ENCODE results near the gene RPRD1B.
"Not testable (repeated sequence)": the region's sequence is repeated elsewhere in the genome, so short reads cannot be mapped to it uniquely, and the experiment has no call there.

Gene RPRD1B

DNA sequence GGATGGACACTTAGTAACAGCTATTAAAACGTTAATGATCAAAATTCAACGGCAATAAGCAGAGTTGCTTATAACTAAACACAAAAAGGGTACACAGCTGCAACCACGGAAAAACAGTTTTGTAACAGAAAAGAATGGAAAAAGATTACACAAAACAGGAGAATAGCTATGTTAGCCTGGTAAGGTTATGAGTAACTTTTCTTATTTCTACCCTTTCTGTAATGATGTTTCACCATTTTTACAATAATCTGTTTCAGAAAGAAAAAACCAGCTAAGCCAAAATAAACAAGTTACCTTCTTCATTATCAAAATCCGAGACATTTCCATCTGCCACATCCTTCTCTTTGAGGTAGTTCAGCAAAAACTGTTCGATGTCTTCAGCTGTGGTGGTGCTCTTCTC is 27.6 kb upstream of the RPRD1B start:
- Histone ChIP-seq H3F3A (ENCODE audit: insufficient read depth, low read length) (no peaks in the 10 kb centered on the region), H3K36me3 (replicated peaks; ENCODE audit: insufficient read depth, low read length) (peaks cover 3% of the 10 kb centered on the region; the same call in 1 of the 2 replicates), H3K4me1 (ENCODE audit: low read length) (no peaks in the 10 kb centered on the region), H3K9me3 (replicated peaks; ENCODE audit: insufficient read depth, low read length) (no peaks in the 10 kb centered on the region), H3K4me2 (ENCODE audit: low read depth, low read length) (no peak overlapping the region), H3K4me3 (ENCODE audit: low read length) (no peak overlapping the region), H3K9ac (ENCODE audit: low read length) (no peak overlapping the region), H3K9me2 (replicated peaks; ENCODE audit: insufficient read depth, low read length) (no peaks in the 10 kb centered on the region), H4K20me1 (ENCODE audit: insufficient read depth, low read length) (no peaks in the 10 kb centered on the region), H3K27ac (ENCODE audit: low read length) (no peak overlapping the region), H2AFZ (ENCODE audit: low read length) (no peak overlapping the region), H3K27me3 (replicated peaks; ENCODE audit: insufficient read depth, low read length) (no peaks in the 10 kb centered on the region), H3K79me2 (ENCODE audit: low read length) (peaks cover 33% of the 10 kb centered on the region)
- DNase-seq, result no peak
- TF ChIP-seq, protein P1, sequence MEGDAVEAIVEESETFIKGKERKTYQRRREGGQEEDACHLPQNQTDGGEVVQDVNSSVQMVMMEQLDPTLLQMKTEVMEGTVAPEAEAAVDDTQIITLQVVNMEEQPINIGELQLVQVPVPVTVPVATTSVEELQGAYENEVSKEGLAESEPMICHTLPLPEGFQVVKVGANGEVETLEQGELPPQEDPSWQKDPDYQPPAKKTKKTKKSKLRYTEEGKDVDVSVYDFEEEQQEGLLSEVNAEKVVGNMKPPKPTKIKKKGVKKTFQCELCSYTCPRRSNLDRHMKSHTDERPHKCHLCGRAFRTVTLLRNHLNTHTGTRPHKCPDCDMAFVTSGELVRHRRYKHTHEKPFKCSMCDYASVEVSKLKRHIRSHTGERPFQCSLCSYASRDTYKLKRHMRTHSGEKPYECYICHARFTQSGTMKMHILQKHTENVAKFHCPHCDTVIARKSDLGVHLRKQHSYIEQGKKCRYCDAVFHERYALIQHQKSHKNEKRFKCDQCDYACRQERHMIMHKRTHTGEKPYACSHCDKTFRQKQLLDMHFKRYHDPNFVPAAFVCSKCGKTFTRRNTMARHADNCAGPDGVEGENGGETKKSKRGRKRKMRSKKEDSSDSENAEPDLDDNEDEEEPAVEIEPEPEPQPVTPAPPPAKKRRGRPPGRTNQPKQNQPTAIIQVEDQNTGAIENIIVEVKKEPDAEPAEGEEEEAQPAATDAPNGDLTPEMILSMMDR (IDR thresholded peaks at IDR 0.05; ENCODE audit: low read length), result no peak
- no peak for TF ChIP-seq EZH2 (optimal IDR thresholded peaks at IDR 0.05; ENCODE audit: low read depth, low read length)
- no peak for TF ChIP-seq EZH2phosphoT487 (IDR thresholded peaks at IDR 0.05; ENCODE audit: low read length)

DNA sequence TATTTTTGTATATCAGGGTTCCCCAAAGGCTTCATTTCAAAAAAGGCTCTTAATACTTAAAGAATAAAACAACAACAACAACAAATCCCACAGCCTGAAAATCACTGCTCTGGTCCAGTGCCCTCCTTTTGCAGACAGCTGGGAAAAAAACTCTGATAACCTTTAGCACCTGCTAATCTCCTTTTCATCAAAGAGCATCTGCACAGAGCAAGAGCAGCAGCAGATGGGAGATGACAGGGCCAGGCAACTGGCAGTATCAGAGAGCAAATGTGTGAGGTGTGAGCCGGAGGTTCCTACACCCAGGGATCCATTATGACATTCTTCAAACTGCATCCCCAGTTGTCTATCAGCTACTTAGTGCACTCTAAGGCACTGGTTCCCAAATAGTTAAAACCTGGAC is 26.0 kb upstream of the RPRD1B start:
- no peak overlapping the region for H3K4me3 ChIP-seq (ENCODE audit: low read length)
- H3K9me2 ChIP-seq (replicated peaks; ENCODE audit: insufficient read depth, low read length), result no peaks in the 10 kb centered on the region
- H3K79me2 ChIP-seq (ENCODE audit: low read length), result peaks cover 42% of the 10 kb centered on the region
- H3K9me3 ChIP-seq (replicated peaks; ENCODE audit: insufficient read depth, low read length), result no peaks in the 10 kb centered on the region
- H2AFZ ChIP-seq (ENCODE audit: low read length), result no peak overlapping the region
- H3F3A ChIP-seq (ENCODE audit: insufficient read depth, low read length), result no peaks in the 10 kb centered on the region
- TF ChIP-seq EZH2 (optimal IDR thresholded peaks at IDR 0.05; ENCODE audit: low read depth, low read length), result no peak
- TF ChIP-seq EZH2phosphoT487 (IDR thresholded peaks at IDR 0.05; ENCODE audit: low read length), result no peak
- TF ChIP-seq, protein P1 (IDR thresholded peaks at IDR 0.05; ENCODE audit: low read length), result no peak
- H3K27me3 ChIP-seq (replicated peaks; ENCODE audit: insufficient read depth, low read length), result no peaks in the 10 kb centered on the region
- no peaks in the 10 kb centered on the region for H3K4me1 ChIP-seq (ENCODE audit: low read length)
- DNase-seq, result no peak
- H3K36me3 ChIP-seq (replicated peaks; ENCODE audit: insufficient read depth, low read length), result peaks cover 4% of the 10 kb centered on the region; the same call in 1 of the 2 replicates
- no peak overlapping the region for H3K9ac ChIP-seq (ENCODE audit: low read length)
- no peak overlapping the region for H3K4me2 ChIP-seq (ENCODE audit: low read depth, low read length)
- H3K27ac ChIP-seq (ENCODE audit: low read length), result no peak overlapping the region
- H4K20me1 ChIP-seq (ENCODE audit: insufficient read depth, low read length), result no peaks in the 10 kb centered on the region

DNA sequence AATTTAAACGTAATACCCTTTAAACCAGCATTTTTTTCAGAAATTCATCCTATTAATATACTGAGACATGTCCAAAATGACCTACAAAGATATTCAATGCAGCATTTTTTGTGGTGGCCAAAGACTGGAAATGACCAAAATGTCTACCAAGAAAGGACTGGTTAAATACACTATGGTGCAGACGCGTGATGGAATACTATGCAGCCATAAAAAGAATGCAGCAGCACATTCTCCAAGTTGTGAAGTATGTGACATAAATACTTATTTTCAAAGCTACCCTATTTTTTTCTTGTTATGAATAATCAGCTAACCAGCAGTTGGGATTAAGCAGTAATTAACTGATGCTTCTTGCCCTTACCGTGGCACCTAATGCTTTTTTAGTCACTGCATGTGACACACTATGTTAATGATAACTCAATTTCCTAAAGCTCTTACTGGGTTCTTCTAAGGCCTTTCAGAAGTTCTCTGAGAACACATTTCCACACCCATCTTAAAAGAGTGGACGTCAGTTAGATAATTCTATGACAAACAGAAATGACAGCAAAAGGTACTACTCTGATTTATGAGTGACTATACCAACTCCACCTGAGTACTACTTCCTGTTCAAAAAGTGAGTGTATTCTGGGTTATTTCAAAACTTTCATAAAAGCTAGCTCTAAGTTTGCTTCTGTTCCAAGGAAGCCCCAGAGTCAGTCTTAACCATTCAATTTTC is 25.2 kb upstream of the RPRD1B start:
- Histone ChIP-seq H3K9ac (ENCODE audit: low read length) (no peak overlapping the region), H3K27me3 (replicated peaks; ENCODE audit: insufficient read depth, low read length) (no peaks in the 10 kb centered on the region), H3K4me1 (ENCODE audit: low read length) (no peaks in the 10 kb centered on the region), H3K36me3 (replicated peaks; ENCODE audit: insufficient read depth, low read length) (peaks cover 8% of the 10 kb centered on the region; the same call in 1 of the 2 replicates), H3K27ac (ENCODE audit: low read length) (no peak overlapping the region), H3K4me3 (ENCODE audit: low read length) (no peak overlapping the region), H4K20me1 (ENCODE audit: insufficient read depth, low read length) (no peaks in the 10 kb centered on the region), H3K9me3 (replicated peaks; ENCODE audit: insufficient read depth, low read length) (no peaks in the 10 kb centered on the region), H2AFZ (ENCODE audit: low read length) (no peak overlapping the region), H3K4me2 (ENCODE audit: low read depth, low read length) (no peak overlapping the region), H3F3A (ENCODE audit: insufficient read depth, low read length) (no peaks in the 10 kb centered on the region), H3K9me2 (replicated peaks; ENCODE audit: insufficient read depth, low read length) (no peaks in the 10 kb centered on the region), H3K79me2 (ENCODE audit: low read length) (peaks cover 47% of the 10 kb centered on the region)
- no peak for TF ChIP-seq EZH2 (optimal IDR thresholded peaks at IDR 0.05; ENCODE audit: low read depth, low read length)
- TF ChIP-seq, protein P1 (IDR thresholded peaks at IDR 0.05; ENCODE audit: low read length), result no peak
- no peak for TF ChIP-seq EZH2phosphoT487 (IDR thresholded peaks at IDR 0.05; ENCODE audit: low read length)
- DNase-seq, result no peak

DNA sequence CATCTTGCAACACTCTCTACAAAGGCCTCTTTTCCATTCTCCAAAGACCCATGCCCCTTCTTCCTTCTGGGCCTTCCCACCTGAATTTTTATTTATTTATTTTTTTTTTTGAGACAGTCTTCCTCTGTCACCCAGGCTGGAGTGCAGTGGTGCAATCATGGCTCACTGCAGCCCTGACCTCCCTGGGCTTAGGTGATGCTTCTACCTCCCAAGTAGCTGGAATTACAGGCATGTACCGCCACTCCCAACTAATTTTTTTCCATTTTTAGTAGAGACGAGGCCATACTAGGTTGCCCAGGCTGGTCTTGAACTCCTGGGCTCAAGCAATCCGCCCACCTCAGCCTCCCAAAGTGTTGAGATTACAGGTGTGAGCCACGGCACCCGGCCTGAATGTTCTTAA is 24.1 kb upstream of the RPRD1B start:
- H3K4me1 ChIP-seq (ENCODE audit: low read length); H3K9me2 ChIP-seq (replicated peaks; ENCODE audit: insufficient read depth, low read length); H3K4me2 ChIP-seq (ENCODE audit: low read depth, low read length); DNase-seq; H3F3A ChIP-seq (ENCODE audit: insufficient read depth, low read length); H3K9ac ChIP-seq (ENCODE audit: low read length); H4K20me1 ChIP-seq (ENCODE audit: insufficient read depth, low read length); H3K36me3 ChIP-seq (replicated peaks; ENCODE audit: insufficient read depth, low read length); H3K27me3 ChIP-seq (replicated peaks; ENCODE audit: insufficient read depth, low read length); H3K4me3 ChIP-seq (ENCODE audit: low read length); H3K9me3 ChIP-seq (replicated peaks; ENCODE audit: insufficient read depth, low read length); H3K27ac ChIP-seq (ENCODE audit: low read length); H2AFZ ChIP-seq (ENCODE audit: low read length): not testable (repeated sequence)
- peaks cover 56% of the 10 kb centered on the region for H3K79me2 ChIP-seq (ENCODE audit: low read length)
